Embryonic facial prominence (tissue), 1 donor: ENCODE measurements around the gene SPNS3.

ENCODE experiments used
- DNase-seq: peaks from one replicate; pipeline ENCODE4 v3.0.0-alpha.2; 2016; ENCODE audit errors: extremely low spot score

Gene SPNS3

DNA sequence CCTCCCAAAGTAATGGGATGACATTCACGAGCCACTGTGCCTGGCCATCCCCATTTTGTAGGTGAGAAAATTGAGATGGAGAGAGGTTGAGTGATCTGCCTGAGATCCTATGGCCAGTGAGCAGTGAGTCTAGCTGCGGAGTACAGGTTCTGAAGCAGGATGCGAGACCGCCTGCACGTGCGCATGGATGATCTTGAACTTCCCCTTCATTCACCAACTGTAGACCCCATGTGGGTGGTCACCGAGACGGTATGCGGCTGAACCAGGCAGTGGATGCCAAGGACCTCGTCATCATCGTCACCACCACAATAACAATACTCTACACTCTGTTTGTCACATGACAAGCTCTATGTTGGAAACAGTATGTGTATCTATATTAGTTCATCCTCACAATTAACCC is 6.2 kb upstream of the SPNS3 start:
- no peak for DNase-seq

DNA sequence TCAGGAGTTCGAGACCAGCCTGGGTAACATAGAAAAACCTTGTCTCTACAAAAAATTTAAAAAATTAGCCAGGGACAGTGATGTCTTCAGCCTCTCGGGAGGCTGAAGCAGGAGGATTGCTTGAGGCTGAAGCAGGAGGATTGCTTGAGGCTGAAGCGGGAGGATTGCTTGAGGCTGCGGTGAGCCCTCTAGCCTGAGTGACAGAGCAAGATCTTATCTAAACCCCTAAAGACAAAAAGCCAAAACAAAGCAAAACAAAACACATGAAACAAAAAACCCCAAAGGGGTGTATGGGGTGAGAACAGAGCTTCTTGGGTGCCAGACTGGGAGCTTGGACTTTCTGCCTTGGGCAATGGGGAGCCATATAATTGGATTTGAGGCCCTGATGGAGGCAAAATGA is 2.6 kb downstream of the SPNS3 start:
- no peak for DNase-seq

DNA sequence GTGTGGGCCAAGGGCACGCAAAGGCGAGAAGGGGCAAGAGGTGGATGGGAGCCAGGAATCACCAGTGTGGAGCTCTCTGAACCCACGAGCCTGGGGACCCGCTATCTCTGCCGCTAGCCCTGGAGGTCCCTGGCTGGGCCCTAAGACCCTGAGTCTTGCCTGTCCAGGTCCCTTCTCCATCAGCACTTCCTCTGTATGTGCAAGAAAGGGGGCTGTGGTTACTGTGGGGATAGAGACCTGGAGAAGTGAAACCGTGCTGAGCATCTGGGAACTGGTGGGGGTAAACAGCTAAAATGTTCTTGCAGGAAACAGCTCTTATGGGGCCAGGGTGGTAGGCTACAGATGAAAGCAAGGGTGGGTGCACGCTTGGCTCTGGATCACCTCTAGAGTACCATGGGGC is 3.1 kb downstream of the SPNS3 start:
- DNase-seq, result no peak

DNA sequence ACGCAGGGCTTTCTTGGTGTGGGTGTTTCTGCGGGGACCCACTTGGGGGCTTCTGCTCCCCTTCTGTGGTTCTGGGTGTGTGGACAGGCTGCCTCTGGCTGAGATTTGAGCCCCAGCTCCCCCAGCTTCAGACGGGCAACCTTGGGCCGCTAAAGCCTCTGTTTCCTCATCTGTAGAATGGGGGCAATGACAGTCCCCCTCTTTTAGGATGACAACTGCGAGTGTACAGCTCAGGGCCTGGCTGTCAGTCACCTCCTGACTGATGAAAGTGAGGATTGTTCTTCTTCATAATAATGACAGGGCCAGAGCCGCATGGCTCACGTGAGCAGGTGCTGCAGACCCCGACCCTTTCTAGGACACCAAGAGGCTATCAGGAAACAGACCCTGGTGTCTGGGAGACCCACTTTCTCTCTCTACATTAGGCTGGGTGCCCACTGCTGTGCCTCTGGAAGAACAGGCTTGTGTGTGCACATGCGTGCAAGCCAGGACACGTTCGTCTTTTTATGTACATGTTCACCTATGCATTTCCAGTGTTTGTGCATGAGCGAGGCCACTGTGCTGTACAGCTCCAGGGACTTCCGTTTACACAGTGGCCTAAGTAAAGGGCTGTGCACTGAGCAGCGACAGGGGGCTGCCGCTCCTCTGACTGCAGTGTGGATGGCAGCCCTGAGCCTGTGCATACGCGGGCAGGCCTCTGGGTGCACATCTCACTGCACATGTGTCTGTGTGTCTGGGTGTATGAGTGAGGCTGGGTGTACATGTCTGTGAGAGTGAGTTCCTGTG is 4.6 kb downstream of the SPNS3 start:
- no peak for DNase-seq

DNA sequence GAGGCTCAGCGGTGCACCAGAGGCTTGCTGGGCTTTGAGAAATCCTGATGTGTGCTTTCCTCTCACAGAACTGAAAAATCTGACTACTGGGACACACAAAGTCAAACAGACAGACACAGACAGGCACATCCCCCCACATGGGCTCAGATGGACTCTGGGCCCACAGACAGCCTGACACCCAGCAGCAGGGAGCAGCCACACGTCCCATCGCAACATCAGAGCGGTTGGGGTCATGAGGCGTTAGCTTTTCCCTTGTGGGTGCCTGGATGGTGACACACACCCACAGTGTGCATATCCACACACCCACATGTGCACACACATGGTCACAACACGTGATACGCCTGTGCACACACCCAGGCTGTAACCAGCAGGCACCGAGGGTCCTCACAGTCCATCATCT is 6.3 kb downstream of the SPNS3 start:
- no peak for DNase-seq

DNA sequence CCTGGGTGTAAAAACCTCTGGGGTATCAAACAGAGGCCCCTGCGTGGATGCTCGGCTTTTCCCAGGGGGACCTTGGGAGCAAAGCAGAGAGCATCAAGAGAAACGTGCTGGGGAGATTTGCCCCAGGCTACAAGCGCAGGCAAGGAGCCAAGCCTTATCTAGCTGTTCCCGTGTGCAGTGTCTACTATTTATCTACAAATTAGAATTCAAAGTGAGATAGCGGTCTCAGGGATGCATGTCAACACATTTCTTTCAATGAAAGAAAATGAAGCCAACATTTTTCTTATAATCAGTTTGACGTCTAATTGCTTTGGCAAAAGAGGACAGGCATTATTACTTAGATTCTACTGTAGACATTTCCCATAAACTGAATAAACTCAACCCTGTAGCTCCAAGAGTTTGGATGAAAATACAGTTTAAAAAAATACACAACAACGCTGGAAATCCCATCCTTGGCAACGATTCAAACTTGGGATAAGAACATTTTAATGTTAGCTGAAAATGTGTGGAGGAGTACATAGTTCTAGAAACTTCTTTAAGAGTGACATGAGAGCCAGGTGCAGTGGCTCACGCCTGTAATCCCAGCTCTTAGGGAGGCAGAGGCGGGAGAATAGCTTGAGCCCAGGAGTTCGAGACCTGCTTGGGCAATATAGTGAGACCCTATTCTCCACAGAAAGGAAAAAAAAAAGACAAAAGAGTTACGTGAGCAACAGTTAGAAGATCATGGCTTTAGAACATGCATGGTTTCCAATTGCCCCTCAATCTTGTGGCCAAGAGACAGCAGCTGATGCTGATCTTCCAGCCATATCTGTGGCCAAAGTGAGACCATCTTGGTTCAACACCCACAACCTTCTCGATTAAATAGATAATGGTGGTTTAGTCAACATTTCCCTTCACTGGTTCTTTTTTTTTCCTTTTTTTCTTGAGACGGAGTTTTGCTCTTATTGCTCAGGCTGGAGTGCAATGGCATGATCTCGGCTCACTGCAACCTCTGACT is 7.2 kb downstream of the SPNS3 start:
- DNase-seq, result no peak

DNA sequence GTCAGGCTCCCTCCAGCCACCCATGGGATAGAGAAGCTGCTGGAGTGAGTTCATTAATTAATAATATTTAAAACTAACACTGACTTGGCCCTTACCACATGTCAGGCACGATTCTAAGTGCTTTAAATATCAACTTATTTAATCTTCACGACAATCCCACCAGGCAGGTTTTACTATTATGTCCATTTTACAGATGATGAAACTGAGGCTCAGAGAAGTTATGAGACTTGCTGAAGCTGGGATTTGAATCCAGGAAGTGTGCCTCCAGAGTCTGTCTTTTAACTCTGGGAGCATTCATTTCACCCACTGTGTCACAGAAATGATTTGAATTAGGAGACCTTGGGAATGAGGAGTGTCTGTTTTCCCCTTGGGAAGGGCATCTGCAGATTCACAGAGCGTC is 8.8 kb downstream of the SPNS3 start:
- DNase-seq, result no peak

DNA sequence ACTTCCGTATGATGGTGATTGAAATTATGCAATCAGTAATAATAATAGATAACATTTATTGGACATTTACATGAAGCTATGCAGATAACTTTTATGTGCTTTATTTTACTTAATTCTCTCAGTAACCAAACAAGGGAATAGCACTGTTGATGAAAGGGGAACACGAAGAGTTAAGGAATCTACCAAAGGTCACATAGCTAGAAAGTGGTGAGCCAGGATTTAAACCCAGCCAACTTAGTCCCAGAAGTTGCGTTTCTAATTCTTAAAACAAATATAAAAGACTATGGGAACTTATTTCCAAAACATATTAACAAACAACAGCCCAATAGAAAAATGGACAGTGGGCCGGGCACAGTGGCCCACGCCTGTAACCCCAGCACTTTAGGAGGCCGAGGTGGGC is 9.7 kb downstream of the SPNS3 start:
- no peak for DNase-seq

DNA sequence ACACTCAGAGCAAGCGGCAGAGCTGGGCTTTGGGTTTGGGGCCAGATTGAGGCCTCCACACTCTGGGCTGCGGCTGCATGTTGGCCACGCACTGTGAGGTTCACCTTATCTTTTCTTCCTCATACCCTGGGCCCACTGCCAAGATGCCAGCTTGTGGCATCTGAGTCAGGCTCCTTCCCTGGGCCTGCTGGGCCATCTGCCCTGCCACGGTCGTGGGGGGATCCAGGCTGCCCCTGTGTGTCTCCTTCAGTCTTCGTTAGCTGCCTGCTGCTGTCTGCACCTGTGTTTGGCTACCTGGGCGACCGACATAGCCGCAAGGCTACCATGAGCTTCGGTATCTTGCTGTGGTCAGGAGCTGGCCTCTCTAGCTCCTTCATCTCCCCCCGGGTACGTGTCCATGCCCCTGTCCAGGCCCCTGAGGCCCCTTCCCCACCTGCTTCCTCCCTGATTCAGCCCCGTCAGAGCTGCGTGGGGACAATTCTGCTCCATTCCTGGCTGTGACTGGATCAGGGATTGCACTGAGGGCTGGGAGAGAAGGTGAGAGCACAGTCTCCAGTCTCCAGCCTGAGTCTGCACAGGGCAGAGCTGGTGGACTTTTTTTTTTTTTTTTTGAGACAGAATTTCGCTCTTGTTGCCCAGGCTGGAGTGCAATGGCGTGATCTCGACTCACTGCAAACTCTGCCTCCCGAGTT is 11.2 kb downstream of the SPNS3 start:
- no peak for DNase-seq

DNA sequence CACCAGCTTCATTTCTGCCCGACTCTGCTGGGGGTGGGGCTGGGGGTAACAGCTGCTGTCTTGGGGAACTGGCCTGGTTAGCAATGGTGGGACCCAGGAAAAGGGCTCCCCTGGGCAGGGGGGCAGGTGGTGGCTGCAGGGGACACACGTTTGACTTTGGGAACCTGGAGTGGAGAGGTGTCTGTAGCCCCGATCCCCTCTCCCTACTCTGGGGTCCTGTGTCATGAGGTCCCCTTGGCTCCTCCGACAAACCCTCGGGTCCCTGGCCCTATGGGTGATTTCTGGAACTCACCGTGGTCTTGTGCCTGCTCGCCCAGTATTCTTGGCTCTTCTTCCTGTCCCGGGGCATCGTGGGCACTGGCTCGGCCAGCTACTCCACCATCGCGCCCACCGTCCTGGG is 12.0 kb downstream of the SPNS3 start:
- DNase-seq, result no peak

DNA sequence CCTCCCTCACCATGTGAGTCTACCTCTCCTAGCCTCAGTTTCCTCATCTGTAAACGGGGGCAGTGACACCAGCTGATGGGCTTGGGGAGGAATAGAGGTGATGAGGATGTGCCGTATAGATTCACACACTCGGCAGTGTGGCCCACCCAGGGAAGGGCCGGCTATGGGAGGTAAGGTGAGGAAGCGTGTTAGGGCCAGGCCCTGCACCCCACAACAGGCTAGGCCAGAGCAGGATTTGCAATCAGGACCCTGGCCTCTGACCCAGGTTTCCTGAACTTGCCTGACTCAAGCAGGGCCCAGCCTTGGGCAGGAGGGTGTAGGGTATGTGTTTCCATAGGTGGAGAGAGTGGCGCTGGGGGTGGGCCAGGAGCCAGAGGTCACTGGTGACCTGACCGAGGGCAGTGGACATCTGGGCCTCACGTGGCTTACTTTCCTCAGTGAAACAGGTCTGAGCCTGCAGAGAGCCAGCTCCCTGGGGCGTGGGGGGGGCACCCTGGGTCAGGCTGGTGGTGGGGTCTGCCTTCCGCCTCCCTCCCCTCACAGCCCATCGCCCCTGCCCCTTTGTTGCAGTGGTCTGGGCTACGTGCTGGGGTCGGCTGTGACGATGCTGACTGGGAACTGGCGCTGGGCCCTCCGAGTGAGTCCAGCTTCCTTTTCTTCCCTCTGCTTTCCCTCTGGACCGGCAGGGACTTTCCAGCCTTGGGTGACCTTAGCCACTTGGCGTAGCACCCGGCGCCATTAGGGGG is 12.8 kb downstream of the SPNS3 start:
- DNase-seq, result no peak

DNA sequence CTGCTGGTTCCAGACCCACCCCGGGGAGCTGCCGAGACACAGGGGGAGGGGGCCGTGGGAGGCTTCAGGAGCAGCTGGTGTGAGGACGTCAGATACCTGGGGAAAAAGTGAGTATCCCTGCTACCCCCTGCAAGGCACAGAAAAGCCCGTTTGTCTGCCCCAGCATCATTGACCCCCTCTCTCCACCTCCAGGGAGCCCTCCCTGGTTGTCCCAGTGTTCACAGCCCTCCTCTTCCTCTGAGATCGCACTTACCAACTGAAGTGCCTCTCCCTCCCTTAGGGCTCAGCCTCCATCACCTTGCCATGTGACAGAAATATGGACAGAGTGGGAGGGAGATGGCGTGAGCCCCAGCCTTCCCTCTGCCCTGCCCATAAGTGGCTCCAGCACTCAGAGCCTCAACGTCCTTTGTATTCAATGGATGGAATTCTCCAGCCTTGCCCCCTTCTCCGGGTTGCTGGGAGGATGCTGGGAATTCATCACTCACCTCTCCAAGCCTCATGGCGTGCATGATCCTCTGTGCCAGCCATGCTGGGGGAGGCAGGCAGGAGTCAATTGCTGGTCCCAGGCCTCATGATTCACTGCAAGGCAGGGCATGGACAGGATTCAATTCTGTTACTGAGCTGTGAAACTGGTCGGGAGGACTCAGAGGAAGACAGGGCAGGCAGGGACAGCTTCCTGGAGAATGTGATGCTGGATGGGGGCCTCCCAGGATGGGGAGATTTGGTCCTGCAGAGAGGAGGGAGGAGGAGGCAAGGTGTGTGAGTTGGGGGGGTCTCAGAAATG is 14.6 kb downstream of the SPNS3 start:
- no peak for DNase-seq

DNA sequence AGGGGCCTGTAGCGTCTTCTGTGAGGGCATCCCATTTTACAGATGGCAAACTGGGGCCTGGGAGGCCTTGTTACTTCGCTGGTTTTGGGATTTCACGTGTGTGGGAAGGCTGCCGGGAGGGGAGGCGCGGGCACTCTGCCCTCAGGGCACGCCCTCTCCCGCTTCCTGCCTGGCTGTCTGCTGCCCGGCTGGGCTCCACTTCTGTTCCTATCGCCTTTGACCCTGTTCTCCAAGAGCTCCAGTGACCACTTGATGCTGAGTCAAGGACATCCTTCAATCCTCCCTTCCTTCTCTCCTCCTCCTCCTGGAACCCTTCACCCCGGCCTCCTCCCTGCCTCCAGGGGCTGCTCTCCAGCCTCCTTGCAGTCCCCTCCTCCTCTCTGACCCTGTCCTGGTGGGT is 16.0 kb downstream of the SPNS3 start:
- no peak for DNase-seq

DNA sequence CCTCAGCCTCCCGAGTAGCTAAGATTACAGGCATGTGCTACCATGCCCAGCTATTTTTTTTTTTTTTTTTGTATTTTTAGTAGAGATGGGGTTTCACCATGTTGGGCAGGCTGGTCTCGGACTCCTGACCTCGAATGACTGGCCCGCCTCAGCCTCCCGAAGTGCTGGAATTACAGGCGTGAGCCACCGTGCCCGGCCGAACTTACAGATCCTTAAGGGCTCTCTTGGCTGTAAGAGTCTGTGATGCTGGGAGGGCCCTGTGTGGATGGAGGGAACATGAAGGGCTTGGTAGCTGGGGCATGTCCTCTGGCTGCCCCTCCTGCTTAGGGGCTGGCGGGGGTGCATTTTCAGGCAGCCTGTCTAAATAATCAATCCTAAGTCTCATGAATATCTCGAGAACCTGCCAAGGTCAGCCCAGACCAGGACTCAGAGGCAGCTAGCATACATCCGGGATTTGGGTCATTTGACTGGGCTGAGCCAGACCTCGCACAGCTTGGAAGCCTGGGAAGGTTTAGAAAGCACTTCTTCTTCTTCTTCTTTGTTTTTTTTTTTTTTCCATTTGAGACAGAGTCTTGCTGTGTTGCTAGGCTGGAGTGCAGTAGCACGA is 17.1 kb downstream of the SPNS3 start:
- DNase-seq, result no peak

DNA sequence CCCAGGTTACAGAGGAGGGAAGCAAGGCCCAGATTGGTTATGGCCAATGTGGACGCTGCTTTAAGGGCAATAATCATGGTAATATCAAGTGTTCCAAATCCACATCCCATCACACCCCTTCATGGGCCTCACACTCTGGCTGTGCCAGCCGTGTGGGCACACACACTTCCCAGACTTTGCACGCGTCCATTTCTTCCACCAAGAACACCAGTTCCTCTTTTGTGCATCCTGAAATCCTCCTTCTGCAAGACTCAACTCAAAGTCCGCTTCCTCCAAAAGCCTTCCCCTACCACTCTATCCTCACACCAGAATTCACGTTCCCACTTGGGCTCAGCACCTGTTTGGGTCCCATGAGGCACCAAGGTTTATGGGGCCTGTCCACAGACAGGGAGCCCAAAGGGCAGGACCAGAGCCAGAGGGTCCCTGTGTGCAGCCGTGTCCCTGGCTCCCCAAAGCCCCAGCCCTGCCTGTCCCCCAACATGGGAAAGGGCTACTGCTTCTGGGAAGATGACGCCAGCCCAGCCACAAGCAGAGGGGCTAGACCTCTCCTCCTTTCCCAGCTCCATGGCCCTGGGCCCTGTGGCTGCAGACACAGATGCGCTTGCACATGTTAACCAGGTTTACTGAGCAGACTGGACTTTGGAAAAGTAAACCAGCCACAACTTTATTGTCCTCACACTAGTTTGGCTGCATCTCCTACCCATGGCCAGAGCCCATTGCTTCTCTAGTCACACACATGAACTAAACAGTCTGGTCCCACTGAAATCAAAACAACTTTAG is 20.3 kb downstream of the SPNS3 start:
- DNase-seq, result no peak

DNA sequence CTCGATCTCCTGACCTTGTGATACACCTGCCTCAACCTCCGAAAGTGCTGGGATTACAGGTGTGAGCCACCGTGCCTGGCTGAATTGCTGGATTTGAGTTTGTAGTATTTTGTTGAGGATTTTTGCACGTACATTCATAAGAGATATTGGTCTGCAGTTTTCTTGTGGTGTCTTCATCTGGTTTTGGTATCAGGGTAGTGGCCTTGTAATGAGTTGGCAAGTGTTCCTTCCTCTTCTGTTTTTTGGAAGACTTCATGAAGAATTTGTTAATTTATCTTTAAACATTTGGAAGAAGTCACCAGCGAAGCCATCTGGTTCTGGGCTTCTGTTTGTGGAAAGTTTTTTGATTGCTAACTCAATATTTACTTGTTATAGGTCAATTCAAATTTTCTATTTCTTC is 26.9 kb downstream of the SPNS3 start:
- no peak for DNase-seq

DNA sequence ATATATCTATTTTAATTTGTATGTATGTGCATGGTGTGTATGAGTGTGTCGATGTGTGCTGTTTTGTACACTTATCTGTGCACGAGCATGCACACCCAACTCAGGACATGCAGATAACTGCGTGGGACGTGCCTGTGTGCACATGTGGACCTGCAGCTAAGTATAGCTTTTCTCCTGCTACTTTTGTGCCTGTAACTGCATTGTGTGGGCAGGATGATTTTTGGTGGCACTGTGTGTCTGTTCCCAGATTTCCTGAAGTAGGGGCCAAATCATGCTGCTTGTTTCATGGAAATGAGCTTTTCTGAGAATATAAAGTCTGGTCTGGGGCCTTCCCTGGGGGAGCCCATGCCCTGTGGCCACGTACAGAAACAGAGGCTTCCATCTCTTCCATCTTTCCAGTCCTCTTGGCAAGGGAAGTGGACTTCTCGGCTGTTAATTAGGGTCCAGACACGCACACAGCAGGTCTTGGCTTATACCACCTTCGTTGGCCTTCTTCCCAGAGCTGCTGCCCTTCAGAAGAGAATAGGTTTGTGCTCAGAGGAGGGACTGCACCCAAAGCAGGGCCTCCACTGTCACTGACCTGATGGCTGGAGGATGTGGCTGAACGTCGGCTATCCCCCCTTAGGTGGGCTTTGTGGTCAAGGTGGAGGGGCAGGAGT is 30.2 kb downstream of the SPNS3 start:
- no peak for DNase-seq

DNA sequence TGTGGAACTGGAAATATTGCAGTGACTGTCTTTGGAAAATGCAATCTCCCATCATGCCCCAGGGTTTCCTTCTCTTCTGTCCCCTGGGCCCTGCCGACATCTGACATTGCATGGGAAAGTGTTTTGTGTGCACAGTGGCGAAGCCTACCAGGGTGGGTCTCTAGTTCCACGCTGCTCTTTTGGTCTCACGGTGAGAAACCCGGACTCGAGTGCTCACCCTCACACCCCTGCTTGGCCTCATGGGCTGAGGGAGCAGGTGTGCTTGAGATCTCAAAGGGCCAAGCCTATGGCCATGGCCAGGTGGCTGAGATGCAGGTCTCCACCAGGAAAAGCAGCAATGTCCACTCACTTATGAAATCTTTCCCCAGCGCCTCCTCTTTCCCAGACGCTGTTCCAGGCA is 32.0 kb downstream of the SPNS3 start:
- DNase-seq, result no peak

DNA sequence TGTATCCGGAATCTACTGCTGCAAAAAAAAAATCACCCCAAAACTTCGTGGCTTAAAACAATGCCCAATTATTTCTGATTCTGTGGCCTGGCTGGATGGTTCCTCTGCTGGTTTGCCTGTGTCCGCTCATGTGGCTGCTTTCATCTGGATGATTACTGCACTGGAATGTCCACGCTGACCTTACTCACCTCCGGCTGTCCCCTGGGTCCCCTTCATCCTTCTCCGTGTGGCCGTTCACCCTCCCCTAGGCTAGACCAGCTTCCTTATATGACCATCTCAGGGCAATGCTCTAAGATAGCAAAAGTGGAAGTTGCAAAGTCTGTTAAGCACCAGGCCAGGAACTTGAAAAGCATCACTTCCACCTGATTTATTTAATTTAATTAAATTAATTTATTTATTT is 33.5 kb downstream of the SPNS3 start:
- no peak for DNase-seq
